Globus pallidus (tissue), 1 donor: ENCODE data around the gene RAB1A.

Experiments
- DNase-seq: peaks from one replicate; pipeline ENCODE4 v3.0.0-alpha.2; 2015; ENCODE audit warnings: low spot score

Gene RAB1A

DNA sequence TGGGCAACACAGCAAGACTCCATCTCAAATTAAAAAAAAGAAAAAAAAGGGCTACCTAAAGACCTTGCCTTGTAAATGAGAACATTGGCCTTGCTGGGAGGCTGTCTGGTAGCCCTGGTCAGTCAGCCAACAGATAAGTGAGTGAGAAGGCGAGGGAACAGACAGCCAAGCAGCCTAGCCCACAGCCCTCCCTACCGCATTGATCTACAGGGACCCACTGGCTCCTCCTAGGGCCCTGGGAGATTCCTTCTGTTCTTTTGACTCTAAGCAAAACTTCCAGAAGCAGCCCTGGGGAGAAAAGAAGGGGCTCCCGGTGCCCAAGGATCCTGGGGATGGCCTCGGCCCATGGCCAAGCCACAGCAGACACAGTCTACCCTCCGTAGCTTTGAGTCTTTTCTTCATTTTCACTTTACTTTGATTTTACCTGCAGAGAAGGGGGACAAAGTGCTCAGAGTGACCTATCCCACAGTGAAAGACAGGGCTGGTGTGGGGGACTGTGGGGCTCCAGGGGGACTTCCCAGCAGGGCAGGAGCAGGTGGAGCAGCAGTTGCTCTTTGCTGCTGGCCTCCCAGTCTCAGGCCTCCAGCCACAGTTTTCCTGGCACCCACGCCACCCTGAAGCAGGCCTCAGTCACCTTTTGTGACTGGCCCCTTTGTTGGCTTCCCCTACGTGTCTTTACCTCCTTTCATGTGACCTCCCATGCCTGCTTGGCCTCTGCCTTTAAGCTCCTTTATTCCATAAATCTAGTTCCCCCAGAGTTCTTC, 68.6 kb downstream of the RAB1A start:
- DNase-seq: no peak

DNA sequence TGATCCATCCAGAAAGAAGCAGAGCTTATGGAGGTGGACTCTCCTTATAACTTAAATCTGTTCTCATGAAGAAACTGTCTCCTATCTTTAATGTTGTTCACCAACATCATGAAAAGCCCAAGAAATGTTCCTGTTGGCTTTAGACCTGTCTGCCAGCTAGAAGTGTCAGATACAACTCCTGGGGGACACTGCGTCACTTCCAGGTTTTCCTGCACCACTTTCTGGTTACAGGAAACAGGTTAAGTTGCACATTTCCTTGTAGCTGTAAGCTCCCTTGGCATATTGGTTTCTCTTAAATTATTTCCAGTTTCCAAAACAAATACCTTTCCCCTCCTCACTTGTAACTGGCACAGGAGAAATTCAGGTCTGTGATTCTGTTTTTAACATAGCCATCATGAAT, 70.8 kb downstream of the RAB1A start:
- no peak for DNase-seq

- DNase-seq: no peak
These were observed 72.4 kb downstream of the RAB1A start for GRCh38 chr2:65057391-65058052.

DNA sequence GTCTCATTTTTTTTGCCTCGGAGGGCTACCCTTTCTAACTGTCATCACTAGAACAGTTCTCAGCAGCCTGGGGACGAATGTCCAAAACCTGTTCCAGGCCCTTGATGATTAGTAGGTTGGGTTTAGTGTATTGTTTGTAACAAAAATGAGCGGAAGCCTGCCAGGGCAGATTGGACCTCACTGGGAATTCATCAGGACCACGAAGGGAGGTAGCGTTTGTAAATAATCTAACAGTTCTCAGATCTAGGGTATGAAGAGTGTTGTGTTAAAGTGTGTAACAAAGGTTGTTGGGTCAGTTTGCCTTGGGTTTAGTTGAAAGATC, 72.9 kb downstream of the RAB1A start:
- DNase-seq: no peak

GRCh38 chr2:65056215-65057053, 73.5 kb downstream of the RAB1A start, which contains the start of gene CEP68:
TSS of gene CEP68 (plus strand) at chr2:65056416. CDS start at chr2:65069445, 13,029 bp downstream.
- peak; percentile 97 for DNase-seq

DNA sequence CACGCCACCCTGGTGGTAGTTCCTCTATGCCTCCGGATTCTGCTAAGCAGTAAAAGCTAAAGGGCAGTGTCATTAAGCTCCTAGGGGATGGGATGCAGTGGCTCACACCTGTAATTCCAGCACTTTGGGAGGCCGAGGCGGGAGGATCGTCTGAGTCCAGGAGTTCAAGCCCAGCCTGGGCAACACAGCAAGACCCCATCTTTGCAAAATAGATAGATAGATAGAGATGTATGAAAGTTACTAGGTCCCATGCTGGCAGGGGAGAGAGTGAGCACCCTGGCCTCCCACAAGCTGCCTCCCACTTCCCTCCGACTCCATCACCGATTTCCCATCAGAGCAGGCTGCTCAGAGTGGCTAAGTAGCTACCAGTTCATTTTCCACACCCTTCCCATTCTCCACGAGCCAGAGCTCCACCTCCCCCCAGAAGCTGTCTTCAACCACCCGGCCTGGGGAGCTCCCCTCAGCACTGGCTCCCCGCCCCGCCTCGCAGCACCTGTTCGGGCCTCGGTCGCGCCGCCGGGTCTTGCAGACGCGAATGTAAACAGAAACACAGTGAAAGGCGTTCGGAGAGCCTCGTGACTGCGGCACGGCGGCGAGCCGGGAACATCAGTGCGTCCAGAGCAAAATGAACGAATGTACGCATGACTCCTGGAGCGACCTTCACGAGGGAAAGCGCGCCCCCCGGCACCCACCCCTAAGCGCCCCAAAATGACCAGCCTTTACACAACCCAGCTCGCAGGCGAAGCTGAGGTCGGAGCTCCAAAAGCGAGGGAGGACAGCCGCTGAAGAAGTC, 74.3 kb downstream of the RAB1A start:
- no peak for DNase-seq

- DNase-seq: no peak
These were observed 75.0 kb downstream of the RAB1A start for GRCh38 chr2:65054749-65055421.

- peak; percentile 56 for DNase-seq
These were observed 76.7 kb downstream of the RAB1A start for GRCh38 chr2:65053199-65053598.

GRCh38 chr2:65050931-65051330, 79.0 kb downstream of the RAB1A start:
- DNase-seq: no peak

DNA sequence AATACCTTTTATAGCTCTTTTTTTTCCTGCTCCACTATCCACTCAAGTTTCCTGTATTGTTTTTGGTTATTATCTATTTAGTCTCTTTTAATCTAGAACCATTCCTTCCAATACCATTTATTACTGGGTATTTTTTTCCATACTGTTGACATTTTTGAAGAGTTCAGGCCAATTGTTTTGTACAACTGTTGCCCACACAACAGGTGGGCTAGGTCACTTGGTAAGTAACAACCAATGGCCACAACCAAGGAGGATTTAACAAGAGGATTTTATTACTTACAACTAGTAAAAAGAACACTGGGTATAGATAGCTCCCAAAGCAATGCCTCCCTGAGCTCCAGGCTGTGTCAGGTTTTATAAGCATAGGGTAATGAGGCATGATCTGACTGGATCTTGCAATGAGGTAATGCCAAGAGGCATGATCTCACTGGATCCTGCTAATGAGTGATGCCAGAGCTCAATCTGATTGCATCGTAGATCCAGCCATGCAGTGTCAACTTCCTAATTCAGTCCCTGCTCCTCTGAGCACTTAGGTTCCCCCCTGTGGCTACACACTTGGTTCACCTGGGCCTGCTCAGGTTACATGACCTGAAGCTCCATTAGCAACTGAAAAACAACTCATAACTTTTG, 80.8 kb downstream of the RAB1A start:
- DNase-seq: no peak

- no peak for DNase-seq
These were observed 83.1 kb downstream of the RAB1A start for GRCh38 chr2:65046633-65047407.

GRCh38 chr2:65045651-65046050, 84.3 kb downstream of the RAB1A start:
- DNase-seq: no peak

DNA sequence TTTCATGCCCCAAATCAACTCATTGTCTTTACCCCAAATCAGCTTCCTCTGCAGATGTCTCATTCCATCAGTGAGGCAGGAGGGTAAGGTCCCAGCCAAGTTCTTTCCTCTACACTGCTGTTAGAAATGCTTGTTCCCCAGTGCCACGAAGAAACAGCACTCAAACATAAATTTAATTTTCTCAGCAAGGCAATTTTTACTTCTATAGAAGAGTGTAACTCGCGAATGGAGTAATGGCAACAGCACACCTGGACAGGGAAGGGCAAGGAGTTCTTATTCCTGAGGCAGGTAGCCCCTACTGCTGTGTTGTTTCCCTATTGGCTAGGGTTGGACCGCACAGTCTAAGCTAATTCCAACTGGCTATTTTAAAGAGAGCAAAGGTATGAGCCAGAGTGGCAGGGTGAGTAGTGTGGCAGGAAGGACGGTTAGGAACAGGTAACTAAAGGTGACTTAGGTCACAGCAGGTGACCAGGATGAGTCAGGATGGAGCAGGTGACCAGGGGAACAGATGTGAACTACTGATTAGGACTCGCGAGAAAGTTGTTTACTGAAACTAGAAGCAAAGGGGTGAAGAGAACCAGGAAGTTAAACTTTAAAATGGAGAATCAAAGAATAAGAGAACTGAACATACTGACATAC, 85.7 kb downstream of the RAB1A start:
- no peak for DNase-seq

- no peak for DNase-seq
These were observed 86.9 kb downstream of the RAB1A start for GRCh38 chr2:65043001-65043400.

DNA sequence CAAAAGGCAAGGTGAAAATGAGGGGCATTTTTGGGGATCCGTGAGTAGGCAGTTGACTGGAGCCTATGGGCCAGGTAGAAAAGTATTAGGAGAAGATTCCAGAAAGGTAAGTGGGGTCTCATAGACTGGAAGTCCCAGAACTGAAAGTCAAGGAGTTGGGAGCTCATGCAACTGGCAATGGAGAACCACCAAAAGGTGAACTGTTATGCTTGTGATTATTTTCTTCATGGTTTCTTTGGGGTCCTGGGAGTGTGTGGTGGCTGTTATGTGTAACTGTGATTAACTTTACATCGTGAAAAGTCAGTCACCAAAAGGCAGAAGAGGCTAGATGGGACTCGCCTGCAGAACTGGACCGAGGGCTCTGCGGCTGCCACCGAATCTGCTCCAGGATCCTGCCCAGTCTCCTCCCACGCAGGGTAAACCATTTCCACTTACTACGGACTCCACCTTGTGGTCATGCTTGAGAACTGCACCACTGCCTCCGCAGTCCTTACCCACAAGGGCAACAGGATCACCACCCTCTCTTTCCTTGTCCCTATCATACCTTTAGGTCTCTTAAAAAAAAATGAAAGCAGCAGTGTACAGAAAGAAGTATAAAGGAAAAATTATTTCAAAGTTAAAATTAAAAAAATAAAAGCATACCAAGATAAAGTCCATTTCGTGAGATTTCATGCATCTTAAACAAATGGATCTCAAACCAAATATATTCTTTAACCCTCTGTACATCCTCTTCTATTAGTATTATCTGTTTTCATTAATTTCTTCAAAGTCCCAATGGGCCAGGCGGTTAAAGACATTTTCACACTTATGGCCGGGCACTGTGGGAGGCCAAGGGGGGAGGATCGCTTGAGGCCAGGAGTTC, 89.3 kb downstream of the RAB1A start:
- peak; percentile 85 for DNase-seq

GRCh38 chr2:65039640-65040039, 90.3 kb downstream of the RAB1A start:
- DNase-seq: no peak

DNA sequence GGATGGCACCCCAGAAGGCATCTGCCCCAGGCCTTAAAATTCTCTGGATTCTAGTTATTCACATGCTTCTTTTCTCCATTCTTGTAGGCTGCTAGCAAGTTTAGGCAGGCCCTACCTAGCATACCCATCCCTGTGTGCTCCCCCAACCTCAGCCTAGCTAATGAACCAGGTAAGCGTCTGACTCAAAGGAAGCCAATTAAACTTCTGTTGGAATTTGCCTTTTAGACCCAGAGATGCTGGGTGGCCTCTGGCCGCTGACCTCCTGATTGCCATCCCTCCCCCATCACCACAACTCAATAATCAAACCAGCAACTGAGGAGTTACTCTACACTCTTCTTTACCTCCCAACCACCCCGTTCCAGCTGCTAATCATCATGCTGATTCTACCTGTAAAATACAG, 92.7 kb downstream of the RAB1A start:
- no peak for DNase-seq
